Activated CD8-positive, alpha-beta memory T cell treated with anti-CD3 and anti-CD28 coated beads for 1 hour (primary cell): ENCODE results near the gene ATF7.
"Not testable (repeated sequence)": the region's sequence is repeated elsewhere in the genome, so short reads cannot be mapped to it uniquely, and the experiment has no call there.

ENCODE experiments used
- DNase-seq, 2 donors: peaks; one replicate each; pipeline ENCODE4 v3.0.0-alpha.2; 2020; ENCODE audit warnings: low read depth in 1 of 2; ENCODE audit errors: extremely low read depth in 1 of 2

ATF7 gene

DNA sequence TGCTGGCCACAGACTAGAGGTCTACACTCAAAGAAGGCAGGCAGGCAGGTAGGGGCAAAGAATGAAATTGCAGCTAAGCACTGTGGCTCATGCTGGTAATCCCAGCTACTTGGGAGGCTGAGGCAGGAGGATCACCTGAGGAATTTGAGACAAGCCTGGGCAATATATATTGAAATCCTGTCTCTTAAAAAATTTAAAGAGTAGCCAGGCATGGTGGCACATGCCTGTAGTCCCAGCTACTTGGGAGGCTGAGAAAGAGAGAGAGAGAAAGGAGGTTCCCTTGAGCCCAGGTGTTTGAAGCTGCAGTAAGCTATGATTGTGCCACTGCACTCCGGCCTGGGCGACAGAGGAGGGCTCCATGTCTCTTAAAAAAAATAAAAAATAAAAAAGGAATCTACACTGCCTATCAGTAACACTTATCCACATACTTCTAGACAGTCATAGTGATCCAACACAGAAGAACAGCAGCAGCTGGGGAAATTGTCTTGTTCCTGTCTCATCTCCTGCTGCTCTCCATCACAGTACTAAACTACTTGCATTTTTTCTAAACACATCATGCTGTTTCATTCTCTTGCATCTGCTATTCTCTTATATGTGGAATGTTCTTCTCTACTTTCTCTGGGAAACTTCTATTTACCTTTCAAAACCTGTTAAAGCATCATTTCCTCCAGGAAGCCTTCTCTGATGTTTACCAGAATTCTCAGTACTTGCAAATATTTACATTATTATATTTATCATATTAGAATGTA is 57.2 kb downstream of the ATF7 start:
- no peak for DNase-seq

DNA sequence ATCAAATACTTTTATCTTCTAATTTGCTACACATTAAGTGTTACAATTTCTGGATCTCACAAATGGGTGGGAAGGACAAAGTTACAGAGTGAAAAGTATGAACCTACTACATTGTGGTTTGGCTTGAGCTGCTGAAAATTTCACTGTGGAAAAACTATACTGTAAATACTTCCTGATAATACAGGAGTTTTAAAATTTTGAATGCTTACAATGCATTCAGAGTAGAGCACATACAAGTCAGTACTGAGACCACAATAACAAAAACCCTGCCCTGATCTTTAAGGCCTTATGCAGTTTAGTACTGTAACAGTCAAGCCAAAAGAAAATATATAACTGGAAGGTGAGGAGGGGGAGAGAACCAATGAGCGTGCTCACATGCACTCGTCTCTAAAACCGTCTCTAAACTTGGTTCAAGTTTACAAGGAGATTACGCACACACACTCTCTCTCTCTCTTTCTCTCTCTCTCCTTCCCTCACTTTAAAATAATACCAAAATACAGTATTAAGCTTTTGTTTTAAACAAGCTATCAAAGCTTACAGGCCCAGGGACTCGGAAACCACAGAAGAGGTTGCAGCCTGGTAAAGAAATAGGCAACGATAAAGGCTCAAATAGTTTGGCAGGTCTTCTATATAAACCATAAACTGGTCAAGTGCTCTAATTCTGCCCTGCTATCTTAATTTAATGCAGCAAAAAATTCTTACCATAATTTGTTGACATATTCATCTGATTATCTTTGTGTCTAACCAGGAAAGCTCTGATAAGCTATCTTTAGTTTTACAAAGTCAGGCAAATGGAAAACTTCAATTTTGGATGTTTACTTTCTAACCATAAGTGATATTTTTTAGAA is 58.0 kb downstream of the ATF7 start:
- DNase-seq: no peak

DNA sequence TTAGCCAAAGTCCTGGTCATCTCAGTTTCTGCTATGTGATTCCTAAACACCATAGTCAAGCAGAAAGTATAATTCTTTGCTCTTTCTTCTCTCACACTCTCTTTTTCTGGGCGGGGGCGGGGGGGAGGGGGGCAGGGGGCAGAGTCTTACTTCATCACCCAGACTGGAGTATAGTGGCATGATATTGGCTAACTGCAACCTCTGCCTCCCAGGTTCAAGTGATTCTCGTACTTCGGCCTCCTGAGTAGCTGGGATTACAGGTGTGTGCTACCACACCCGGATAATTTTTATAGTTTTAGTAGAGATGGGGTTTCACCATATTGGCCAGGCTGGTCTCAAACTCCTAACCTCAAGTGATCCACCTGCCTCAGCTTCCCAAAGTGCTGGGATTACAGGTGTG is 60.8 kb downstream of the ATF7 start:
- not testable (repeated sequence) for DNase-seq

DNA sequence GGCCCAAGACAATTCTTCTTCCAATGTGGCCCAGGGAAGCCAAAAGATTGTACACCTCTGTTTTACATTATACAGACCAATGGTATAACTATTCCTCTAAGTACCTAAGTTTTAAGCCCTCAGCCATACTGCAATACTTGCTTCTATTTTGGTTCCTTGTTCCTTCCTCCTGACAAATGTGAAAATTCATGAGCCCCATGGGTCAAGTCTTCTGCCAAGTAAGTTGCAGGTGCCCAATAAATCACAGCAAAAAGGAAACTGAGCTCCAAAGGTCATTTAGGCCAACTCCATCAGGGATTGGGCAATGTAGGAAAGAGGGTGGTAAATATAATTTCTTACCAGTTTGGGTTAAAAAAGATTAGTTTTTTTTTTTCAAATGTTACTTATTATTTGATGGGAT is 61.2 kb downstream of the ATF7 start:
- no peak for DNase-seq

GRCh38 chr12:53564278-53564677 is 61.9 kb downstream of the ATF7 start:
- no peak for DNase-seq

- DNase-seq: no peak
Observed at GRCh38 chr12:53563452-53564028, 62.6 kb downstream of the ATF7 start.

DNA sequence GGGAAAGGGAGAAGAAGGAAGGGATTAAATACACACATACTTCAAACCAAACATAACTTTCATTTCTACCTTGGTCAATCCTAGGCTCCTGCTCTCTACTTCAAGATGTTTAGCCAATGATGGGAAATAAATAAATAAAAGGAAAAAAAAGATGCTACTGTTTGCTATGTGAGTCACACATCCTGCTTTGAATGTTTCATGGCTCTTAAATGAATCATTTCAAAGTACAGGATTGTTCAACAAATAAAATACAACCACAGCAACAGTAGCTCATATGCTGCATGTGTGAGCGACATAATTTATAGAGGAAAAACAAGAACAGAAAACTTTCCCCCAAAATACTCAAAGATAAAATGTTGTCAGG is 64.6 kb downstream of the ATF7 start:
- DNase-seq: no peak

- DNase-seq: no peak
Observed at GRCh38 chr12:53560912-53561589, 65.1 kb downstream of the ATF7 start.

DNA sequence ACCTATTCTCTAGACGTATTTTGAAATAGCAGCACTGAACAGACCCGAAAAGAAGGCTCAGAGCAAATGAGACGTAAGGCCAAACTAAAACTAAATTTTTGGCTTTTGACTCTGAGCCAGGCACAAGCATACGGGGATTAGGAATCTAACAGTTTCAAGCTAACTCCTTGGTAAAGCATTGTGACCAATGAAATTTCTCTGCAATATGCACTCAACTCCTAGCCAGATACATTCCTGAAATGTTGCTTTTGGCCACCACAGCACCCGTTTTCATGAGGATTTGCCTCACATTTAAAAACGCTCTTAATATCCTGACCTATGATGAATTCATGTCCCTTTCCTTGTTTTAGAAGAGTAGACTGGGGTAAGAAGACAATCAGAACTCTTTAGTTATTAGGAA is 65.8 kb downstream of the ATF7 start:
- no peak for DNase-seq

DNA sequence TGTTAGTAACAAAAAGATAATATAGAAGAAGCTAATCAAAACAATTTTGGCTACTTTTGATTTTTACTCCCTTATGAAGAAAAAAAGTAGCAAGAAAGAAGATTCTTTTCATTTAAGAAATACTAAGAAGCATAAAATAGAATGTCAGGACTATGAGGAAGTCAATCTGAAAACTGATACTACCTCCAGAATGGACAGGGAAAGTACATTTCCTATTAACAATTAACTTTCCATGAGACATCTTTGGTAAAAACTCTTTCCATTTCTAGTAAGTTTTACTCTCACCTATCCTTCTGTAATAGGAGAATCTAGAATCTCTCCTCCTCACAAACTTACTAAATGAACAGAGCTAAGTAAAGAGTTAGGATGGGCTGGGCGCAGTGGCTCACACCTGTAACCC is 67.6 kb downstream of the ATF7 start:
- DNase-seq: no peak

DNA sequence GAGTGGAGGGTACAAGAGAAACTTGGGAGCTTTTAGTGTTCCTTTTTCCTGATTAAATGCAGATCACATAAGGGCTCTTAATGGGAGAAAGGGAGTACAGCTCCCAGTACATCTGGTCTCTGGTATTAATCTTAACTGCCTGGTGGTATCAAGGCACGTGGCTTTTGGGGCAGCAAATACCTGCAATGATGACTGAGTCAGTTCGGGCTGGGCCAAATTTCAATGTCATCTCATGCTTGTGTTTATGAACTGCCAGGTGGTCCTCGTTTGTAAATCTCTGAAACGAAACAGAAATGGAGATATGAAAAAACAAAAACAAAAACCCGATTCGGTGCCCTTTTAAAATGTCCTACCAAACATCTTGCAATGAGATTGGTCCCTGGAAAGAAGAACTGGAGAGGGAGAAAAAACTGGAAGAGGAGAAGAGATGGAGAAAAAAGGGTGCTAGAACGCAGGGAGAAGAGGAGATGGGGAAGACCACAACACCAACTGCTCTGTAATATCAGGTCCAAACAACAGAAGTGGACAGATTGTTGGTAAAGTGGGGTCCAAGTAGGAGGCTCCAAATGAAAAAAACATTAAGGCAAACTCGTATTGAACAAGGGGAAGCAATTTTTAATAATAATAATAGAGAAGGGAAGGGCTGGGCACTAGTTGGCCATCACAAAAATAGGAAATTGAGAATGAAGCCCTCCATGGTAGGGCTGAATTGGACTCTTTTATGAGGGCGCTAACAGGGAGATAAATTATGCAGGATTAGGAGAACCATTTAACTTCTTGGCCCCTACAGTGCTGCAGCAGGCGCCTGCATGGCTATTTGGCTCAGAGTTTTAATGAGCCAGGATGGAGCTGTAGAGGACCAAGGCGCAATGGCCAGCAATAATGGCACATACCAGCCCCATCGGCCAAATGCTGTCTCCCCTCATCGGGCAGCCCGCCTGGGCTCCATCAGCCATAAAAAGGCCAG is 73.5 kb downstream of the ATF7 start:
- DNase-seq: no peak

DNA sequence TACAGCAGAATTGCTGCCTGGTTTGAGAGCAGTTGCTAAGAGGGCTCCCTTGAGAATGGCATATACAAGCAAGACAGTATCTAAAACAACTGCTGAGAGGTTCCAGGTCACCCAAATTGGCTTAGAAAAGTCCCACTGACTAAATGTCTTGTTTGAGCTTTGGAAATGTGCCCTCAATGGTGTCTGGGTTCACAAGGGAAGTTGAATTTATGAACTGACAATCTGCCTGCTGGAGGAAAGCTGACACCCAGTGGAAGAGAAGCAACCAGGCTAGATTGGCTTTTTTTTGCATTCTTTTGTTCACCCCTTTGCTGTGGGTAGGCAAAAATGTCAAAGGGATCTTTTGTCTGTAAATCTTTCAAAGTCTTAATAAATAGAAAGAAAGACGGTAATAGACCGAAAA is 74.3 kb downstream of the ATF7 start:
- DNase-seq: no peak

DNA sequence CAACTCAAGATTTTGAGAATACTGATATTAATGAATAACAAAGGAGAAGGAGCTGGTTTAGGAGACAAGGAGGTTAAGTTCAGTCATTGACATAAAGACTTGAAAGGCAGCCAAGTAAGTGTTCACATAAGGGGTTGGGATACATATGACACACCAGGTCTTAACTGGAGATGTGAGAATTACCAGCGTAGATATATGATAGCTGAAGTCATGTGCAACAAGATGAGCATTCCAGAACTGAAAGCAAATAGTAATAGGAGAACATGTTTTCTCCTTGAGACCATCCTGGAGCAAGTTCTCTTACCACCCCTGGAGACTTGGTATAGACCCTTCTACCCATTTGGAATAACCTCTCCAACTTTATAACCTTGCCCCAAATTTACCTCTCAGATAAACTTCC is 75.6 kb downstream of the ATF7 start:
- DNase-seq: no peak

DNA sequence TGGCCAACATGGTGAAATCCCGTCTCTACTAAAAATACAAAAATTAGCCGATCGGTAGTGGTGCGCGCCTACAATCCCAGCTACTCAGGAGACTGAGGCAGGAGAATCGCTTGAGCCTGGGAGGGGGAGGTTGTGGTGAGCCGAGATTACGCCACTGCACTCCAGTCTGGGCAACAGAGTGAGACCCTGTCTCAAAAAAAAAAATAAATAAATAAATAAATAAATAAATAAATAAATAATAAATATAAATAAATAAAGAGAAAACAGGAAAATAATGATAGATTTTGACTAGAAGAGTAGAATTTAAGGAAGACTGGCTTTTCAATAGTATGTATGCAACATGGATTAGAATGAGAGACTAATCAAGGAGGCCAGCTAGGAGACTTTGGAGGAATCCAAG is 76.1 kb downstream of the ATF7 start:
- DNase-seq: not testable (repeated sequence)

- not testable (repeated sequence) for DNase-seq
Observed at GRCh38 chr12:53548354-53548753, 77.8 kb downstream of the ATF7 start.

- DNase-seq: no peak
Observed at GRCh38 chr12:53543539-53543938, 82.6 kb downstream of the ATF7 start.

GRCh38 chr12:53539526-53539925 is 86.7 kb downstream of the ATF7 start:
- DNase-seq: no peak

DNA sequence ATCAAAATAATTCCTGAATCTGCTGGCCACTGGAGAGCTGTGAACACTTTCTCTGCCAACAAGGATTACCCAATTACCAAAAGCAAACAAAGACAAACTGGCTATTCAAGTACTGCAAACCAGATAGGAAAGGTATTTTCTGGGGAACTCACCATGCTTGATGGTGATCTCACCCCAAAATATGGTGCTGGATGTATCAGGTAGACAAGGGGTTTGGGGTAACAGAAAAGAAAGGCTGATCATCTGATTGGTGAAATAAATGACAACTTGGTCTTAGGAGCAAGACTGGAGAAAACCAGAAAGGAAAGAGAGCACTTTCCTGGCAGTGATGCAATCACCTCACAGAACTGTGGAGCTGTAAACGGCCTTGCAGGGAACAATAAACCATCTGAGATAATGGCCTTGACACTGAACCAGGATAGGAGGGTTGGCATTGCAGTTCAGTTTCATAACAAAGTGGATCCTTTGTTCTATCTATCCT is 87.9 kb downstream of the ATF7 start:
- DNase-seq: no peak

DNA sequence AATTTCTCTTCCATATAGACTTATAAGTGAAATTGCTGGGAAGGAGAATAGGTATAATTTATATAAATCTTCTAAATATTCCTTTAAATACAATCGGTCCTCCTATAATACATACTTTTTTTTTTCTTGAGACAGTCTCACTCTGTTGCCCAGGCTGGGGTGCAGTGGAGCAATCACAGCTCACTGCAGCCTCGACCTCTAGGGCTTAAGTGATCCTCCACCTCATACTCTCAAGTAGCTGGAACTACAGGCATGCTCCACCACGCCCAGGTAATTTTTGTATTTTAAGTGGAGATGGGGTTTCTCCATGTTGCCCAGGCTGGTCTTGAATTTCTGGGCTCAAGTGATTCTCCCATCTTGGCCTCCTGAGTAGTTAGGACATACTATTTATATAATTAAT is 89.2 kb downstream of the ATF7 start:
- DNase-seq: no peak

- DNase-seq: no peak
Observed at GRCh38 chr12:53533471-53533870, 92.7 kb downstream of the ATF7 start.
